SK-N-SH treated with all-trans-retinoic acid at 6 μM for 48 hours (cell line): Measurements from ENCODE around the gene IL22RA2.
A peak's percentile ranks its signal among the peaks of the same experiment; 100 is the strongest.

Experiments
- ATAC-seq: fragments of 200-7000 bp; cut with Tn5 transposase; 3 replicates; pipeline ENCODE4 v1.9.1; 2020; ENCODE audit warnings: mild to moderate bottlenecking, moderate library complexity
- ARNTL ChIP-seq: fragments of 450-650 bp; formaldehyde crosslinking; IDR thresholded peaks from 2 replicates; pipeline ENCODE4 v1.5.0; 2020; ENCODE audit warnings: low read depth, mild to moderate bottlenecking, moderate library complexity, borderline replicate concordance
- BACH2 ChIP-seq: fragments of 250-450 bp; sonication (Bioruptor Pico); IDR thresholded peaks from 2 replicates; pipeline ENCODE4 v1.9.0; 2021; ENCODE audit warnings: mild to moderate bottlenecking, borderline replicate concordance
- CSDC2 ChIP-seq: fragments of 250-450 bp; sonication (Bioruptor Pico); IDR thresholded peaks from 2 replicates; pipeline ENCODE4 v1.5.0; 2020; ENCODE audit warnings: mild to moderate bottlenecking, moderate library complexity
- GLIS3 ChIP-seq: fragments of 250-450 bp; sonication (Bioruptor Pico); IDR thresholded peaks from 2 replicates; pipeline ENCODE4 v1.5.0; 2020; ENCODE audit warnings: mild to moderate bottlenecking, moderate library complexity
- ISL1 ChIP-seq: fragments of 250-450 bp; sonication (Bioruptor Pico); IDR thresholded peaks from 2 replicates; pipeline ENCODE4 v2.1.2; 2022; ENCODE audit warnings: mild to moderate bottlenecking, moderate library complexity
- OSR1 ChIP-seq: fragments of 250-450 bp; sonication (Bioruptor Pico); IDR thresholded peaks from 2 replicates; pipeline ENCODE4 v1.8.0; 2022; ENCODE audit warnings: moderate library complexity, mild to moderate bottlenecking, inconsistent platforms
- PPARA ChIP-seq: fragments of 250-450 bp; sonication (Bioruptor Pico); IDR thresholded peaks from 2 replicates; pipeline ENCODE4 v1.5.0; 2020; ENCODE audit warnings: mild to moderate bottlenecking, borderline replicate concordance
- SNAI2 ChIP-seq: fragments of 250-450 bp; sonication (Bioruptor Pico); IDR thresholded peaks from 2 replicates; pipeline ENCODE4 v1.5.0; 2020; ENCODE audit warnings: mild to moderate bottlenecking, moderate library complexity
- TOX ChIP-seq: fragments of 250-450 bp; sonication (Bioruptor Pico); IDR thresholded peaks from 2 replicates; pipeline ENCODE4 v1.8.0; 2021; ENCODE audit warnings: mild to moderate bottlenecking, moderate library complexity, borderline replicate concordance
- ZC3H10 ChIP-seq: fragments of 250-450 bp; sonication (Bioruptor Pico); IDR thresholded peaks from 2 replicates; pipeline ENCODE4 v1.5.1; 2021; ENCODE audit warnings: mild to moderate bottlenecking, moderate library complexity
- ZFP3 ChIP-seq: fragments of 250-450 bp; sonication (Bioruptor Pico); IDR thresholded peaks from 2 replicates; pipeline ENCODE4 v1.5.0; 2020; ENCODE audit warnings: mild to moderate bottlenecking, moderate library complexity
- ZFP30 ChIP-seq: fragments of 450-650 bp; formaldehyde crosslinking; IDR thresholded peaks from 2 replicates; pipeline ENCODE4 v1.5.0; 2022; ENCODE audit warnings: mild to moderate bottlenecking, moderate library complexity
- ZNF565 ChIP-seq: fragments of 450-650 bp; formaldehyde crosslinking; conservative IDR thresholded peaks from 2 replicates; pipeline ENCODE4 v1.5.0; 2020; ENCODE audit warnings: low read depth, mild to moderate bottlenecking, moderate library complexity
- ZNF70 ChIP-seq: fragments of 450-650 bp; formaldehyde crosslinking; IDR thresholded peaks from 2 replicates; pipeline ENCODE4 v1.5.0; 2020; ENCODE audit warnings: mild to moderate bottlenecking, moderate library complexity
- ZNF8 ChIP-seq: fragments of 450-650 bp; formaldehyde crosslinking; IDR thresholded peaks from 2 replicates; pipeline ENCODE4 v1.5.0; 2020; ENCODE audit warnings: mild to moderate bottlenecking, moderate library complexity
- TF ChIP-seq, protein P1 (sequence below): fragments of 250-450 bp; sonication (Bioruptor Pico); IDR thresholded peaks from 2 replicates; pipeline ENCODE4 v1.8.0; 2020; ENCODE audit warnings: mild to moderate bottlenecking, moderate library complexity, borderline replicate concordance
- TF ChIP-seq, protein P2 (sequence below): fragments of 250-450 bp; sonication (Bioruptor Pico); IDR thresholded peaks from 2 replicates; pipeline ENCODE4 v1.5.0; 2020; ENCODE audit warnings: mild to moderate bottlenecking, moderate library complexity
- TF ChIP-seq, protein P3 (sequence below): fragments of 250-450 bp; sonication (Bioruptor Pico); IDR thresholded peaks from 2 replicates; pipeline ENCODE4 v1.5.1; 2020; ENCODE audit warnings: low read depth, mild to moderate bottlenecking, moderate library complexity
- TF ChIP-seq, protein P4 (sequence below): fragments of 250-450 bp; sonication (Bioruptor Pico); IDR thresholded peaks from 2 replicates; pipeline ENCODE4 v1.8.0; 2021; ENCODE audit warnings: low read depth, mild to moderate bottlenecking, moderate library complexity, borderline replicate concordance

IL22RA2 gene, protein sequence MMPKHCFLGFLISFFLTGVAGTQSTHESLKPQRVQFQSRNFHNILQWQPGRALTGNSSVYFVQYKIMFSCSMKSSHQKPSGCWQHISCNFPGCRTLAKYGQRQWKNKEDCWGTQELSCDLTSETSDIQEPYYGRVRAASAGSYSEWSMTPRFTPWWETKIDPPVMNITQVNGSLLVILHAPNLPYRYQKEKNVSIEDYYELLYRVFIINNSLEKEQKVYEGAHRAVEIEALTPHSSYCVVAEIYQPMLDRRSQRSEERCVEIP

DNA sequence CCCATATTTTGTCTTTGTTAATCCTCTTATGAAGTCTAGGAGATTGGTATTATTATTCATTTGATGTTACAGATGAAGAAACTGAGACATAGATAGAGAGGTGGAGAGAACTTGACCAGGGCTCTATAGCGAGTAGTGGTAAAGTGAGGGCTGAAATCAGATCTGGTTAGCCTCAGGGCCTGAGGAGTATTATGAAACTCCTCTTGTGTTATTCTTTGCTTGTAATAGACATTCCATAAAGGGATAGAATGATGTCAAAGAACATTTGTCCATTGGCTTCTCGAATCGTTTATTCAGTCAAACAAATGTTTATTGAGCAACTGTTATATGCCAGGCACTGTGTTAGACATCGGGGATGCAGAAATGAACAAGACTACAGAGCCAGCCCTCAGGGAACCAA lies at the start of gene IL22RA2:
Gene IL22RA2 (minus strand): TSS at position 144 of the 400 bp plus-strand sequence. CDS start 11,895 bp downstream, outside the sequence.
- ATAC-seq, result no peak
- TF ChIP-seq CSDC2 (CRISPR knock-in tag) (no peak), ZNF70 (CRISPR knock-in tag) (no peak), ISL1 (CRISPR knock-in tag) (no peak)

DNA sequence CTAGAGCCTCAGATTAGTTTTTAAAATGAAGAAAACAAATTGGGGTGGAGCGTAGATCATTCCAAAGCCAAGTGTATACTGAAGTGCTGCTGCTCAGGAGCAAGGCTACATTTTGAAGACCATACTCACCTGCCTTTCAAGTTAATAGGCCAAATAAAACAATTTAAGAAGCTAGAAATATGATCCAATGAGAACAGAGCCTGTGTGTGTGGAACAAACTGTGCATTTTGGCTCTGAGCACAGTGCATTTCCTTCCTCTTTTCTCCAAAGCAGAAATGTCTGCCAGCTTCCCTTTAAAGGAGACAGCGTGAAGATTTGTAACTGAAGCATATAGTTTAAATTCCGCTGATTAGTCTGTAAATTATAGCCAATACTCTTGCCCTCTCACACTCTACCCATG lies 48.9 kb upstream of the IL22RA2 start:
- TF ChIP-seq TOX (no peak), ARNTL (CRISPR knock-in tag) (no peak), ZFP3 (CRISPR knock-in tag) (no peak)
- ATAC-seq, result no peak

DNA sequence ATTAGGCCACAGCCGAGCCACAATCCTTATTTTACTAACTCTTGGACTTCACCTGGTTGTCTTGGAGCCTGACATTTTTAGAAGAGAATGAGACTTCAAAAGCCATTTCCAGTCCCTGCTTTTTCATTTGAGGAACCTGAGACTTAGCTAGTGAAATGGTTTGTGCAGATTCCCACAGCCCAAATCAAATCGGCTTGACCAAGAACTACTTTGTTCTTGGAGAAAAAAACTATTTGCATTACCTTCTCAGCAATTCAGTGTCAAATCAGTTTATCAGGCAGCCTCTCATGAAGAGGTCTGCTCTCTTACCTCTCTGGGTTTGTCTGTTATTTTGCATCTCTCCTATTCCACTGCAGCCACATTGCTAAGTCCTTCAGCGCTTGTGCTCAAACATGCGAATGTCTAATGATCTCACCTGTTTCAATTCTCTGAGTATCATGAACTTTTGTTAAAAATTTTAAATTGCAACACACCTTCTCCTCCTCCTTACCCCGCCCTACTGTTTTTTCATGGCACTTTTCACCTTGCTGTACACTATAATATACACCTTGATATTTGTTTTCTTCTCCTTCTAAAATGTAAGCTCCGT lies 46.3 kb upstream of the IL22RA2 start:
- TF ChIP-seq TOX, result no peak
- TF ChIP-seq ZFP30, result no peak
- TF ChIP-seq, protein P1, sequence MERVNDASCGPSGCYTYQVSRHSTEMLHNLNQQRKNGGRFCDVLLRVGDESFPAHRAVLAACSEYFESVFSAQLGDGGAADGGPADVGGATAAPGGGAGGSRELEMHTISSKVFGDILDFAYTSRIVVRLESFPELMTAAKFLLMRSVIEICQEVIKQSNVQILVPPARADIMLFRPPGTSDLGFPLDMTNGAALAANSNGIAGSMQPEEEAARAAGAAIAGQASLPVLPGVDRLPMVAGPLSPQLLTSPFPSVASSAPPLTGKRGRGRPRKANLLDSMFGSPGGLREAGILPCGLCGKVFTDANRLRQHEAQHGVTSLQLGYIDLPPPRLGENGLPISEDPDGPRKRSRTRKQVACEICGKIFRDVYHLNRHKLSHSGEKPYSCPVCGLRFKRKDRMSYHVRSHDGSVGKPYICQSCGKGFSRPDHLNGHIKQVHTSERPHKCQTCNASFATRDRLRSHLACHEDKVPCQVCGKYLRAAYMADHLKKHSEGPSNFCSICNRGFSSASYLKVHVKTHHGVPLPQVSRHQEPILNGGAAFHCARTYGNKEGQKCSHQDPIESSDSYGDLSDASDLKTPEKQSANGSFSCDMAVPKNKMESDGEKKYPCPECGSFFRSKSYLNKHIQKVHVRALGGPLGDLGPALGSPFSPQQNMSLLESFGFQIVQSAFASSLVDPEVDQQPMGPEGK (CRISPR knock-in tag), result no peak
- TF ChIP-seq, protein P2, sequence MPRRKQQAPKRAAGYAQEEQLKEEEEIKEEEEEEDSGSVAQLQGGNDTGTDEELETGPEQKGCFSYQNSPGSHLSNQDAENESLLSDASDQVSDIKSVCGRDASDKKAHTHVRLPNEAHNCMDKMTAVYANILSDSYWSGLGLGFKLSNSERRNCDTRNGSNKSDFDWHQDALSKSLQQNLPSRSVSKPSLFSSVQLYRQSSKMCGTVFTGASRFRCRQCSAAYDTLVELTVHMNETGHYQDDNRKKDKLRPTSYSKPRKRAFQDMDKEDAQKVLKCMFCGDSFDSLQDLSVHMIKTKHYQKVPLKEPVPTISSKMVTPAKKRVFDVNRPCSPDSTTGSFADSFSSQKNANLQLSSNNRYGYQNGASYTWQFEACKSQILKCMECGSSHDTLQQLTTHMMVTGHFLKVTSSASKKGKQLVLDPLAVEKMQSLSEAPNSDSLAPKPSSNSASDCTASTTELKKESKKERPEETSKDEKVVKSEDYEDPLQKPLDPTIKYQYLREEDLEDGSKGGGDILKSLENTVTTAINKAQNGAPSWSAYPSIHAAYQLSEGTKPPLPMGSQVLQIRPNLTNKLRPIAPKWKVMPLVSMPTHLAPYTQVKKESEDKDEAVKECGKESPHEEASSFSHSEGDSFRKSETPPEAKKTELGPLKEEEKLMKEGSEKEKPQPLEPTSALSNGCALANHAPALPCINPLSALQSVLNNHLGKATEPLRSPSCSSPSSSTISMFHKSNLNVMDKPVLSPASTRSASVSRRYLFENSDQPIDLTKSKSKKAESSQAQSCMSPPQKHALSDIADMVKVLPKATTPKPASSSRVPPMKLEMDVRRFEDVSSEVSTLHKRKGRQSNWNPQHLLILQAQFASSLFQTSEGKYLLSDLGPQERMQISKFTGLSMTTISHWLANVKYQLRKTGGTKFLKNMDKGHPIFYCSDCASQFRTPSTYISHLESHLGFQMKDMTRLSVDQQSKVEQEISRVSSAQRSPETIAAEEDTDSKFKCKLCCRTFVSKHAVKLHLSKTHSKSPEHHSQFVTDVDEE (CRISPR knock-in tag), result no peak
- TF ChIP-seq BACH2, result no peak
- no peak for TF ChIP-seq GLIS3 (CRISPR knock-in tag)
- TF ChIP-seq ISL1 (CRISPR knock-in tag), result no peak
- no peak for TF ChIP-seq OSR1
- TF ChIP-seq PPARA (CRISPR knock-in tag), result no peak
- peak; percentile 19 for ATAC-seq

DNA sequence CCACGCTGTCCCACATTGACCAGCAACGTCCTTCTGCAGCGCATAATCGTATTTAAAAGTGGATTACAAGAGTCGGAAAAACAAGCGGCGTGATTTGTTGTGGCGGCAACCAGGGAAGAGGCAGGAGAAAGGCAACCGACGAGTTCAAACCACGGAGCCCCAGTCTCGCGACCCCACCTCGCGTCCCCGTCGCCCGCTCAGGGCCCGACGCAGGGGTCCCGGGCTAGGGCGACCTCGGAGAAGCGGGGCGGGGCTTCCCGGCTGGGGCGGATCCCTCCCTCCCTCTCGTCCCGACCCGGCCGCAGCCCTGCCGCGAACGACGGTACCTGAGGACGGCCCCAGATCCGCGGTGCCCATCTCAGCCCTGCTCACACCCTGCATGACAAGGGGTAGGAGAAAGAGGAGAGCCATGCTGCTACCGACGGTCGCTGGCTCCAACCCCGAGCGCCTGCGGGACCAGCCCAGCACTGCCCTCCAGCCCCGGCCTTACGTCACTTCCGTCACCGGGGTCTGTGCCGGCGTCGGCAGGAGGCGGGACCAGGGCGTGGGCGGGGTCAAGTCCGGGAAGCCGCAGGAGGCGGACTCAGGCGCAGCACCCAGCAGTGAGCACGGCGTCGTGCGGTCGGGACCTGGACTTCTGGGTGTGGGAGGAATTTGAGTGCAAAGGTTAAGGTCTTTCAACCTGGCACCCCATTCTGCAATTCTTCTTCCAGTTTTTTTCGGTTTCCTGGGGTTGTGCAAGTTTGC lies 45.6 kb upstream of the IL22RA2 start, which contains the start of gene IFNGR1:
Gene IFNGR1 (minus strand): TSS at position 469 of the 747 bp plus-strand sequence. CDS start 58 bp downstream, at position 411.
- ATAC-seq, result peak; percentile 99
- TF ChIP-seq, protein P3, sequence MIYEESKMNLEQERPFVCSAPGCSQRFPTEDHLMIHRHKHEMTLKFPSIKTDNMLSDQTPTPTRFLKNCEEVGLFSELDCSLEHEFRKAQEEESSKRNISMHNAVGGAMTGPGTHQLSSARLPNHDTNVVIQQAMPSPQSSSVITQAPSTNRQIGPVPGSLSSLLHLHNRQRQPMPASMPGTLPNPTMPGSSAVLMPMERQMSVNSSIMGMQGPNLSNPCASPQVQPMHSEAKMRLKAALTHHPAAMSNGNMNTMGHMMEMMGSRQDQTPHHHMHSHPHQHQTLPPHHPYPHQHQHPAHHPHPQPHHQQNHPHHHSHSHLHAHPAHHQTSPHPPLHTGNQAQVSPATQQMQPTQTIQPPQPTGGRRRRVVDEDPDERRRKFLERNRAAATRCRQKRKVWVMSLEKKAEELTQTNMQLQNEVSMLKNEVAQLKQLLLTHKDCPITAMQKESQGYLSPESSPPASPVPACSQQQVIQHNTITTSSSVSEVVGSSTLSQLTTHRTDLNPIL, result no peak
- TF ChIP-seq ZFP3 (CRISPR knock-in tag), result 0 out of 2 replicates have a peak, but pooled peaks have one; percentile 21

DNA sequence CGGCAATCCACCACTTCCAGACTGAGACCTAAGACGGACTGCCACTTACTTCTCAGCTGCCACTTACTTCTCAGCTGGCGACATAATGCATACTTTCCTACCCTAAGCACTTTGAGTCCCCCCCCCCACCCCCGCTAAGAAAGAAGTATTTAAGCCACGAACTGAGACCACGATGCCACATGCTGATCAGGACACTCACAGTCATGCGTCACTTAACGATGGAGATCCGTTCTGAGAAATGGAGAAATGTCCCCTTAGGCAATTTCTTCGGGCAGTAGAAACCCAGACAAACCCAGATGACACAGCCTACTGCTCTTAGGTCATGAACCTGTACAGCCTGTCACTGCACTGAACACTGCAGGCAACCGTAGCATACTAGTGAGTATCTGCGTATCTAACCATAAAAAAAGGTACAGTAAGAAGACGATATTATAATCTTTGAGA lies 45.1 kb upstream of the IL22RA2 start:
- ATAC-seq, result peak; percentile 69
- TF ChIP-seq ZNF565 (CRISPR knock-in tag) (no peak), SNAI2 (CRISPR knock-in tag) (no peak), ZNF8 (no peak), ZC3H10 (CRISPR knock-in tag) (no peak), ARNTL (CRISPR knock-in tag) (no peak), CSDC2 (CRISPR knock-in tag) (no peak), TOX (no peak), BACH2 (no peak)
- TF ChIP-seq, protein P4, sequence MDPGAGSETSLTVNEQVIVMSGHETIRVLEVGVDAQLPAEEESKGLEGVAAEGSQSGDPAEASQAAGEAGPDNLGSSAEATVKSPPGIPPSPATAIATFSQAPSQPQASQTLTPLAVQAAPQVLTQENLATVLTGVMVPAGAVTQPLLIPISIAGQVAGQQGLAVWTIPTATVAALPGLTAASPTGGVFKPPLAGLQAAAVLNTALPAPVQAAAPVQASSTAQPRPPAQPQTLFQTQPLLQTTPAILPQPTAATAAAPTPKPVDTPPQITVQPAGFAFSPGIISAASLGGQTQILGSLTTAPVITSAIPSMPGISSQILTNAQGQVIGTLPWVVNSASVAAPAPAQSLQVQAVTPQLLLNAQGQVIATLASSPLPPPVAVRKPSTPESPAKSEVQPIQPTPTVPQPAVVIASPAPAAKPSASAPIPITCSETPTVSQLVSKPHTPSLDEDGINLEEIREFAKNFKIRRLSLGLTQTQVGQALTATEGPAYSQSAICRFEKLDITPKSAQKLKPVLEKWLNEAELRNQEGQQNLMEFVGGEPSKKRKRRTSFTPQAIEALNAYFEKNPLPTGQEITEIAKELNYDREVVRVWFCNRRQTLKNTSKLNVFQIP (CRISPR knock-in tag), result no peak
- TF ChIP-seq, protein P1 (CRISPR knock-in tag), result no peak
- TF ChIP-seq, protein P2 (CRISPR knock-in tag), result no peak
- TF ChIP-seq, all 23 proteins: peak for 0
